Fibroblast of villous mesenchyme (primary cell): ENCODE measurements around the gene BARX1. TPM values are rescaled to one million over a fixed set of nuclear protein-coding genes. Genes with fewer than 3 reads are reported as not detected.

ENCODE experiments used
- DNase-seq: peaks from one replicate; pipeline ENCODE4 v3.0.0-alpha.2; 2010; ENCODE audit warnings: low read depth
- H3K4me3 ChIP-seq: 2 replicates; pipeline ENCODE4 v1.5.1; 2011; ENCODE audit warnings: low read depth, mild to moderate bottlenecking, low read length
- total RNA-seq: library from RNA; depleted of rRNA; stranded (reverse); fragments of >200 nt; gene quantifications from 2 replicates; pipeline ENCODE4 v1.2.3, GENCODE V29; 2012
- TF ChIP-seq, protein P1 (sequence below): IDR thresholded peaks from 2 replicates; pipeline ENCODE4 v1.5.1; 2012; ENCODE audit warnings: low read depth, mild to moderate bottlenecking, low read length; ENCODE audit not compliant: insufficient read depth

The BARX1 gene
- total RNA-seq, 1 donor = not detected

DNA sequence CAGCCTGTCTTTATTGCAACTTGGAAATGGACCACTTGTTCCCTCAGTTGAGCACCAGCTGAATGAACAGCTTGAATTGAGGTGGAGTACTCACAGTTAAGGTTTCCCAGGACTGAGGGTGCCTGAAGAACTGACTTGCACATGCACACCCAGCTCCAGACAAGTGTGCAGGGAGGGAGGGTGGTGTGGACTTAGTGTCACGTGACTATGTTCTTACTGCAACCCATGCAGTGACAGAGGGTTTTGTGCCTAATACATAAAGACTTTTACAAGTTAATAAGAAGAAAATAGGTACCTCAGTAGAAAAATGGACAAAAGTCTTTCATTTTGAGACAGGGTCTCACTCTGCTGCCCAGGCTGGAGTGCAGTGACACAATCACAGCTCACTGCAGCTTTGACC lies 18.0 kb downstream of the BARX1 start:
- DNase-seq = no peak
- TF ChIP-seq, protein P1, sequence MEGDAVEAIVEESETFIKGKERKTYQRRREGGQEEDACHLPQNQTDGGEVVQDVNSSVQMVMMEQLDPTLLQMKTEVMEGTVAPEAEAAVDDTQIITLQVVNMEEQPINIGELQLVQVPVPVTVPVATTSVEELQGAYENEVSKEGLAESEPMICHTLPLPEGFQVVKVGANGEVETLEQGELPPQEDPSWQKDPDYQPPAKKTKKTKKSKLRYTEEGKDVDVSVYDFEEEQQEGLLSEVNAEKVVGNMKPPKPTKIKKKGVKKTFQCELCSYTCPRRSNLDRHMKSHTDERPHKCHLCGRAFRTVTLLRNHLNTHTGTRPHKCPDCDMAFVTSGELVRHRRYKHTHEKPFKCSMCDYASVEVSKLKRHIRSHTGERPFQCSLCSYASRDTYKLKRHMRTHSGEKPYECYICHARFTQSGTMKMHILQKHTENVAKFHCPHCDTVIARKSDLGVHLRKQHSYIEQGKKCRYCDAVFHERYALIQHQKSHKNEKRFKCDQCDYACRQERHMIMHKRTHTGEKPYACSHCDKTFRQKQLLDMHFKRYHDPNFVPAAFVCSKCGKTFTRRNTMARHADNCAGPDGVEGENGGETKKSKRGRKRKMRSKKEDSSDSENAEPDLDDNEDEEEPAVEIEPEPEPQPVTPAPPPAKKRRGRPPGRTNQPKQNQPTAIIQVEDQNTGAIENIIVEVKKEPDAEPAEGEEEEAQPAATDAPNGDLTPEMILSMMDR = no peak

DNA sequence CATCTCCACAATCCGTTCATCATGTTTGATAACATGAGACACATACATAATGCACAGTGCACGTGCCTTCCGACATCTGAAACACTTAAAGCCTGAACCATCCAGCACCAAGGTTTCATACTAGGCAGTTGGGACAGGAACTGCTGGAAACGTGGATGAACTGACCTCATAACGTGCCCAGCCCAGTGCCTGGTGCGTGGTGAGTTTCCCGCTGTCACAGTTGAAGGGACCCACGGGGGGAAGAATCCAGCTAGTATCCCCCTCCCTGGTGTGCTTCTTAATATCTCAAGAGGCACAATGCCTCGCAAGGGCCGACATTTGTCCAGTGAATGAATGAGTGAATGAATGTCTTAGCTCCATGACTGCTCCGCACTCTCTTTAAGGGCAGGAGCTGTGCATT lies 23.2 kb downstream of the BARX1 start:
- no peak for DNase-seq
- no peak overlapping the region for H3K4me3 ChIP-seq
- TF ChIP-seq, protein P1 = no peak

More for the DNA sequence above, 18.0 kb downstream of the BARX1 start:
- no peak overlapping the region for H3K4me3 ChIP-seq

DNA sequence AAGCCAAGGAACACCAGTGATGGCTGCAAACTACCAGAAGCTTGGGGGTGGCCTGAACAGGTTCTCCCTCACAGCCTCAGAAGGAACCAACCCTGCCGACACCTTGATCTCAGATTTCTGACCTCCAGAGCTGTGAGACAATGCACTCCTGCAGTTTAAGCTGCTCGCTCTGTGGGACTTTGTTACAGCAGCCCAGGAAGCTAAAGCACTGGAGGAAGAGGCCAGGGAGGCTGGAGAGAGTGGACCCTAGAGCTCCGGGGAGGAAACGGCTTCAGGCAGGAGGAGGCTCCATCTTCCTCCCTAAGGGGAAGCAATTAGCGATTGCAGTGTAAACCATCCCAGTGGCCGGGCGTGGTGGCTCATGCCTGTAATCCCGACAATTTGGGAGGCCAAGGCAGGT lies 25.1 kb downstream of the BARX1 start:
- DNase-seq = no peak
- TF ChIP-seq, protein P1 = no peak
- no peak overlapping the region for H3K4me3 ChIP-seq

DNA sequence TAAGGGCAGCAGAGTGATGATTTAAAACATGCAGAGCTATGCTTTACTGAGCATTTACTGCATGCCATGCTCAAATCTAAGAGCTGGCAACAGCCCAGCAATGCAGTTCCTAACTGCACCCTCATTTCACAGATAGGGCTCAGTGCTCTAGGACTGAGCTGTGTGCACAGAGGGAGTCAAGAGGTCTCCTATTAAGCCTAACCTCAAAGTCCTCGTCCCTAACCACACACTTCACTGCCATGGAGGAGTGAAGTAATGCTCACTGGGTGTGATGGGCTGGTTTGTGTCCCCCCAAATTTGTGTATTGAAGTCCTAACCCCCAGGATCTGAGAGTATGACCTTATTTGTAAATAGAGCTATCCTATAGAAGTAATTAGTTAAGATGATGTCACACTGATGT lies 25.9 kb downstream of the BARX1 start:
- DNase-seq = no peak
- TF ChIP-seq, protein P1 = no peak
- H3K4me3 ChIP-seq = no peak overlapping the region

DNA sequence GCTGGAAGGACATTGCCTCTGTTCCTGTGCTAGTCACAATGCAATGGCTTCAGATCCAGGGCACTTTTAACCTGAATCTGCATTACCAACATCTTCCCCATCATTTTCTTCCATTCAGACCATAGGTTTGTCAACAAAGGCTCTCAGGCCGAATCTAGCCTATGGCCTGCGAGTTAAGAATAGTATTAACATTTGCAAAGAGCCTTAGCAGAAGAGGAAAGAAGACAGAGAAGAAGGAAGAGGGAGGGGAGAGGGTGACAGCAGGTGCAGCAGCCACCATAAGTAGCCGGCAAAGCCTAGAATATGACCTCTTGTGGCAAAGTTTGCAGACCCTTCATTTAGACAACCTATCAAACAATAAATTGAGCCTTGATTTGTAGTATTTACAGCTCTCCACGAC lies 32.6 kb downstream of the BARX1 start:
- no peak overlapping the region for H3K4me3 ChIP-seq
- TF ChIP-seq, protein P1 = no peak
- no peak for DNase-seq

DNA sequence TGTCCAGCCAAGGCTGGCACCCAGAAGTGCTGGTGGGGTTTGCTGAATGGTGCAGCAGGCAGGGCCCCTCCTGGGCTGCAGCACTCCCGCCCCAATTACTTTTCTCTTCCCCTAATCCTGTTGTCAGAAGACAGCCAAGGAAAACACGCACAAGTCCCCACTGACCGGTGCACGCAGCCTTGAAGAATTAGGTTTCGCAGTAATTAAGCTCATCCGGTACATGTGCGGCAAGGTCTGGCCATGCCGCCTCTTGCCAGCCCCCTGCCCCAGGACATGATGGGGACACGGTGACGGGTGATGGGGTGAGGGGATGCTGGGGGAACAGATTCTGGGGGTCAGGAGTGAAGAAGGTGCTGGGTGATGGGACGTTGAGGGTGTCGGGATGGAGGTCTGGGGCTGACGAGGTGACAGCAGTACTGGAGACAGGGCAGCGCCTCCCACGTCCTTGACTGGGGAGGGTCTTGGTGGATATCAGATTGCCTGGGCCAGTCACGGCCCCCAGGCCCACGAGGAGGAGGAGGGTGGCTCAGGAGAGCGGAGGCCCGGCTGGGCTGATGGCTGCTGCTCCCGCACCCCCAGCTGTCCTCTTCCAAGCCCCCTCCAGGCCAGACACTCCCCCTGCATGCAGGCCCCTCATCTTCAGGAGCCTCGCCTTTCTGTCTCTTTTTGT lies 34.9 kb downstream of the BARX1 start:
- no peak for DNase-seq
- TF ChIP-seq, protein P1 = no peak
- no peak overlapping the region for H3K4me3 ChIP-seq

DNA sequence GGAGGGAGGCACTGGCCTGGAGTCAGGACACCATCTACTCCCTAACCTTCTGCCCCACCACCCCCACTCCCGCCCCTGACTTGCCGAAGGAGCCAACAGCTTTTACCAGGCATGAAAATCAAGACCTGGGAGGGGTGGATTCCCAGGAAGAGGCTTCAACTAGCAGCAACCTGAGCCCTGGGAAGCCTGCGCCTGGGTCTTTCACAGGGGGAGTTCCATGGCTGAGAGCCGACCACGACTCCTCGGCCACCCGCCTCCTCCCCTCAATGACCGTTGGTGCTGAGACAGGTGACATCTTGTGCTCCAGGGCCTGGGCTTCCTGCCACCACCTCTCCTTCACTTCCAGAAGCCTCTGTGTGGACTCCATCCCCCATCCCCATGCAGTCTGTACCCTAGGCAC lies 37.1 kb downstream of the BARX1 start:
- TF ChIP-seq, protein P1 = no peak
- DNase-seq = no peak
- H3K4me3 ChIP-seq = no peak overlapping the region
